ENCODE results near the gene NUP85.
"Not testable (repeated sequence)": the region's sequence is repeated elsewhere in the genome, so short reads cannot be mapped to it uniquely, and the experiment has no call there.

Gene NUP85

DNA sequence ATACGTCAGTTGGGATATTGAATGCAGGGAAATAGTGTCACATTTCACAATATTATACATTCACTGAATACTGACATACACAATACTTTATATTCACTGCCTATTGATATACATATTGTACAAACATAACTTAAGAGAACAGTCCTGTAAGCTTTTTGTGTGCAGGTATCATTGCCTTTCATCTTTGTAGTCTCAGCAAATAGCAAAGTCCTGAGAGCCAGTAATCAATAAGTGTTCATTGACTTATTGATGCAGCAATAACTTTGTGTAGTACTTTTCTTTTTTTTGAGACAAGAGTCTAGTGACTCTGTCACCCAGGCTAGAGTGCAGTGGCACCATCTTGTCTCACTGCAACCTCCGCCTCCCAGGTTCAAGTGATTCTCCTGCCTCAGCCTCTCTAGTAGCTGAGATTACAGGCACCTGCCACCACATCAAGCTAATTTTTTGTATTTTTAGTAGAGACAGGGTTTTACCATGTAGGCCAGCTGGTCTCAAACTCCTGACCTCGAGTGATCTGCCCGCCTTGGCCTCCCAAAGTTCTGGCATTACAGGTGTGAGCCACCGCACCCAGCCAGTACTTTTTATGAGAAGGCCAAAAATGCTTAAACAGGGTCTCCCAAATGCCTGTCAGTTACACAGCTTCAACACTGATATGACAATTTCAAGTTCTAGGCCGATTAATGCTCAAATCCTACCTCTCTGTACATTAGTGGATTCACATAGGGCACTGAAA is 5.4 kb upstream of the NUP85 start:
- DNase-seq: no peak

GRCh38 chr17:75205793-75206163 is 299 bp downstream of the NUP85 start:
- no peak for DNase-seq

DNA sequence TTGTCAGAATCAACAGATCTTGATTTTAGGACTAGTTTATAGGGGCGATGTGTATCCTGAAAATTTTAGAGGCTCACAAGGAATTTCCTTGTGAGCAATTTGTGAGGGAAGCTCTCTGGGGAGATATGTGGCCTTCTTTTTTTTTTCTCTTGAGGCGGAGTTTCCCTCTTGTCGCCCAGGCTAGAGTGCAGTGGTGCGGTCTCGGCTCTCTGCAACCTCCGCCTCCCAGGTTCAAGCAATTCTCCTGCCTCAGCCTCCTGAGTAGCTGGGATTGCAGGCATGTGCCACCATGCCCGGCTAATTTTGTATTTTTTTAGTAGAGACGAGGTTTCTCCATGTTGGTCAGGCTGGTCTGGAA is 1.6 kb downstream of the NUP85 start:
- DNase-seq: not testable (repeated sequence)

- no peak for DNase-seq
Measured at GRCh38 chr17:75207760-75208159, 2.3 kb downstream of the NUP85 start.

DNA sequence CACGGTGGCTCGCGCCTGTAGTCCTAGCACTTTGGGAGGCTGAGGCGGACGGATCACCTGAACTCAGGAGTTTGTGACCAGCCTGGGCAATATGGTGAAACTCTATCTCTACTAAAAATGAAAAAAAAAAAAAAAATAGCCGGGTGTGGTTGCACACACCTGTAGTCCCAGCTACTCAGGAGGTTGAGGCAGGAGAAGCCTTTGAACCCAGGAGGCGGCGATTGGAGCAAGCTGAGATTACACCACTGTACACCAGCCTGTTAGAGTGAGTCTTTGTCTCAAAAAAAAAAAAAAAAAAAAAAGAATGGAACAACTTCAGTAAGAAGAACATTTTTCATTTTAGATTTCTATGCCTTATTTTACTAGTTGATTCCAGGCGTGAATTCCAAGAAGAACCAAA is 2.7 kb downstream of the NUP85 start:
- no peak for DNase-seq

GRCh38 chr17:75209061-75209460 is 3.6 kb downstream of the NUP85 start:
- DNase-seq: no peak

DNA sequence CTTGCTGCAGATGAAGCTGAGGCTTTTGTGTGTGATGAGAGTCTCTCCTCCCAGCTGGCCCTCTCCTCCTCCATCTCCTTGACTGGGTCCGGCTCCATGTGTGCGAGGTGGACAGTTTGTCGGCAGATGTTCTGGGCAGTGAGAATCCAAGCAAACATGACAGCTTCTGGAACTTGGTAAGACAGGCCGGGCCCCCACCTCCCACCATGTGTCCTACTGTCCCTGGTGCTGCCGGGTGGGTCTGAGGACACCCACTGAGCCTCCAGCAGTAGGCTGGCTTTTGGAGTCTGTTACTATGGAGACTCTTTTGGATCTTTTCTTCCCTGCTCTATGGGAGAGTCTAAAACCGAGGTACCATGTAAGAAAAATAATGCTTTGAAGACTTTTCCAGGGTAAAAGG is 12.7 kb downstream of the NUP85 start:
- DNase-seq: no peak

- DNase-seq: no peak
Measured at GRCh38 chr17:75219815-75220214, 14.3 kb downstream of the NUP85 start.

- DNase-seq: no peak
Measured at GRCh38 chr17:75225016-75225415, 19.5 kb downstream of the NUP85 start.

DNA sequence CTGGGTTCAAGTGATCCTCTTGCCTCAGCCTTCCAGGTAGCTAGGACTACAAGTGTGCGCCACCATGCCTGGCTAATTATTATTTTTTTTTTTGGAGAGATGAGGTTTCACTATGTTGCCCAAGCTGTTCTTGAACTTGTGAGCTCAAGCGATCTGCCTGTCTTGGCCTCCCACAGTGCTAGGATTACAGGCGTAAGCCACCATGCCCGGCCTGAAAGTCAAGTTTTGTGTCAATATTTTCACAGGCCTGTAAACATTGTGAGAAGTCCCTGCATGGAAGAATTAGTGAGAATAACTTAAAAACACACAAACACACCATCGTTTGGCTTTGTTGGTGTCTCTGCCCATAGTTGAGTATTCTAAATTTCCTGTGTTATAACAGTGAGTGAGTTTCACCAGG is 22.2 kb downstream of the NUP85 start:
- DNase-seq: no peak

GRCh38 chr17:75228305-75228704 is 22.8 kb downstream of the NUP85 start:
- no peak for DNase-seq

GRCh38 chr17:75228847-75229246 is 23.4 kb downstream of the NUP85 start:
- DNase-seq: no peak

DNA sequence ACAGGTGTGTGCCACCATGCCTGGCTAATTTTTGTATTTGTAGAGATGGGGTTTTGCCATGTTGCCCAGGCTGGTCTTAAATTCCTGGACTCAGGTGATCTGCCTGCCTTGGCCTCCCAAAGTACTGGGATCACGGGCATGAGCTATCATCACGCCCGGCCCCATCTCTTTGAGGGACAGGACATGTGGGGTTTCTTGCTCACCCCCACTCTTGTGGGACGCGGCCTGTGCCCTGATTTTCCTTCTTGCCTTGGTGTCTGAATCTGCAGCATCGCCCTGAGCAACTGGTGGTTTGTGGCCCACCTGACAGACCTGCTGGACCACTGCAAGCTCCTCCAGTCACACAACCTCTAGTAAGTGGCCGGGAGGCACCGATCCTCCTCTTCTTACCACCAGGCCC is 25.6 kb downstream of the NUP85 start:
- no peak for DNase-seq

DNA sequence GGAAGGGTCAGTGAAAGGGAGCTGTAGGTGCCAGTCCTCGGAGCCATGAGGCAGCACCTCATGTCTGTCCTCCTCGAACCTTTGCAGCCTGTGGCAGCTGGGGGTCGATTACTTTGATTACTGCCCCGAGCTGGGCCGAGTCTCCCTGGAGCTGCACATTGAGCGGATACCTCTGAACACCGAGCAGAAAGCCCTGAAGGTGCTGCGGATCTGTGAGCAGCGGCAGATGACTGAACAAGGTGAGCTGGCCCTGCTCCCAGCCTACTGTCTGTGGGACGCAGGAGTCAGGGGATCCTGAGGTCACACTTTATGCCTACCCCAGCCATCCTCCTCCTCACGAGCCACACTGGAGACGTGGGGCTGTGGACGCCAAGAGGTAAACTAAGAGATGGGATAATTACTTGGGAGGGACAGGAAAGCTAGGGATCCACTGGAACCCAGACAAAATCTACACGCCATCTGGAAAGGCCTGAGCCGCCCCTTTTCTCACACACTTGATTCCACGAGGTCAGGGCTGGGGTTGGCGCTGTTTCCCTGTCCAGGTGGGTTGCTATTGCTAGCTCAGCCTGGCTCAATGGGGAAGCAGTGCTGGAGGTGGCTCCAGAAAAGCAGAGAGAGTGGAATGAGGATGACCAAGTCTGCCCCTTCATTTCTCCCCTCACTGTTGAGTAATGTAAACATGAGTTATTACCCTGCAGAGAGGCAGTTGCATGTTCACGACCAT is 26.4 kb downstream of the NUP85 start:
- no peak for DNase-seq

DNA sequence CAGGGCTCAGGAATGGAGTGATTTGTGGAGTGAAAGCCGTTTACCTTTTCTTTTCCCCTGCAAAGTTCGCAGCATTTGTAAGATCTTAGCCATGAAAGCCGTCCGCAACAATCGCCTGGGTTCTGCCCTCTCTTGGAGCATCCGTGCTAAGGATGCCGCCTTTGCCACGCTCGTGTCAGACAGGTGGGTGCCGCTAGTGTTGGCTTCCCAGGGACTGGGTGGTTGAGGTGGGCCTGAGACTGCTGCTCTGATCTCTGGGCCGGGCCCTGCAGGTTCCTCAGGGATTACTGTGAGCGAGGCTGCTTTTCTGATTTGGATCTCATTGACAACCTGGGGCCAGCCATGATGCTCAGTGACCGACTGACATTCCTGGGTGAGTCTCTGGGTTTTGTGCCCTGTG is 27.3 kb downstream of the NUP85 start:
- no peak for DNase-seq

- no peak for DNase-seq
Measured at GRCh38 chr17:75237100-75238014, 31.9 kb downstream of the NUP85 start.

- no peak for DNase-seq
Measured at GRCh38 chr17:75238020-75238580, 32.6 kb downstream of the NUP85 start.

GRCh38 chr17:75238684-75239191 is 33.3 kb downstream of the NUP85 start:
- peak; percentile 17 to 61 for DNase-seq

- DNase-seq: no peak
Measured at GRCh38 chr17:75239214-75239613, 33.7 kb downstream of the NUP85 start.

DNA sequence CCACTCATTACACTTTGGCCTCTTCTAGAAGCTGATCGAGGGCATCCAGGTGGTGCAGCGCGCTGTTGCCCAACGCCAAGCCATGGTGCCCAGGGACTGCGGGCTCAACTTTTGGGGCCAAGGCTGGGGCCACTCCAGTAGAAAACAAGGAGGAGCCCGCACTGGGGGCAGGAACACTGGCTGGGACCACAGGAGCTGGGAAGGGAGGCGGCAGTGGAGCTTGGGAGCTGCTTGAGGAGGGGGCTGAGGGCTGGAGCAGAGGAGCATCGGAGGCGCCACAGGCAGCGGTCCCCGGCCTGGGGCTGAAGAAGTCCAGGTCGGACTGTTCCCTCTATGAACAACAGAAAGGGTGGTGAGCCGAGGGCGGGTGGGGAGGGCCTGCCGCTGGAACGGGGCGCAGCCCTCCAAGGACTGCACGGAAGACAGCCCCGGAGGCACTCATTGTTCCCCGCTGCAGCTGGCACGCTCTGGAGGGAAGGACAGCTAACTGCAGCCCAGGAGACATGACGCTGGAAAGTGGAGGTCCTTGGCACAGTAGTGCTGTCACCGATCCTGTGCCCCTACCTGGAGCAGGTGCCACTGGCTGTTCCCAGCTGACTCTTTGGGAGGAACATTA is 34.4 kb downstream of the NUP85 start:
- no peak for DNase-seq

- DNase-seq: no peak
Measured at GRCh38 chr17:75240394-75241142, 35.1 kb downstream of the NUP85 start.

GRCh38 chr17:75241143-75241430 is 35.6 kb downstream of the NUP85 start:
- DNase-seq: no peak

Data from NCI-H2081 (cell line).